ENCODE measurements around the gene PAQR5.

DNA sequence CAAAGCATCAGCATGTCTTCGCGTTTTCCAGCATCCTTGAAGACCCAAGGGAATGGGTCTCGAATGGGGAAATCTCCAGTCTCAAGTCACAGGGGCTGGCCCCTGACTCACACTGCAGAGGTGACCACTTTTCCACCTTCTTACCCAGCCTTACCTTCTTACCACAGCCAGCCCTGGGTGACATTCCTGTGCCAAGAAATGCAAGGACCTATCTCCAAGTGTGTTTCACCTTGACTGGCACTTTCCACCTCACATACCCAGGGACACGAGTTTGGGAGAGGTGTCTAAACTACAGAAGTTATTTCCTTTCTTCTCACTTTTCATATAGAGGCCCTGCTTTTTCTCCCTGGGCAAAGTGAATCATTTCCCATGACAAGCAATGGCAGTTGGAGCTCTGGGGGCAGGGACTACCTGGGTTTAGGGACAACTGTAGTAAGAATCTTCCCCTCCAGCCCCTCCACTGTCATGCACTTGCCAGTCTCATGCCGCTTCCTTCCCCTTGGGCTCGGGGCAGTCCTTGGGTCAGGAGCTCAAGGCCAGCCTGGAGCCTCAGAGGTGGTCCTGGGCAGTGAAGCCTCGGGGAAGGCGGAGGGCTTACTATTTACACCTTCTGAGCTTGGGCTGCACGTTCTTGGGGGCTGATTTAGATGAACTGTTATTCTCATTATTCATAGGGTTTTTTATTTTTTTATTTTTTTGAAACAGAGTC is 16.8 kb downstream of the PAQR5 start:
- TF ChIP-seq, protein P1, sequence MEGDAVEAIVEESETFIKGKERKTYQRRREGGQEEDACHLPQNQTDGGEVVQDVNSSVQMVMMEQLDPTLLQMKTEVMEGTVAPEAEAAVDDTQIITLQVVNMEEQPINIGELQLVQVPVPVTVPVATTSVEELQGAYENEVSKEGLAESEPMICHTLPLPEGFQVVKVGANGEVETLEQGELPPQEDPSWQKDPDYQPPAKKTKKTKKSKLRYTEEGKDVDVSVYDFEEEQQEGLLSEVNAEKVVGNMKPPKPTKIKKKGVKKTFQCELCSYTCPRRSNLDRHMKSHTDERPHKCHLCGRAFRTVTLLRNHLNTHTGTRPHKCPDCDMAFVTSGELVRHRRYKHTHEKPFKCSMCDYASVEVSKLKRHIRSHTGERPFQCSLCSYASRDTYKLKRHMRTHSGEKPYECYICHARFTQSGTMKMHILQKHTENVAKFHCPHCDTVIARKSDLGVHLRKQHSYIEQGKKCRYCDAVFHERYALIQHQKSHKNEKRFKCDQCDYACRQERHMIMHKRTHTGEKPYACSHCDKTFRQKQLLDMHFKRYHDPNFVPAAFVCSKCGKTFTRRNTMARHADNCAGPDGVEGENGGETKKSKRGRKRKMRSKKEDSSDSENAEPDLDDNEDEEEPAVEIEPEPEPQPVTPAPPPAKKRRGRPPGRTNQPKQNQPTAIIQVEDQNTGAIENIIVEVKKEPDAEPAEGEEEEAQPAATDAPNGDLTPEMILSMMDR (IDR thresholded peaks at IDR 0.05; ENCODE audit: low read length), result no peak
- no peak for TF ChIP-seq EZH2 (IDR thresholded peaks at IDR 0.05; ENCODE audit: borderline replicate concordance, low read length)

All from OCI-LY1 (cell line).